DOHH2 (cell line): ENCODE results near the gene ADGRF3.

Source experiments
- H3F3A ChIP-seq: fragments of 200-600 bp; sonication (generic), shearing (Covaris generic); 2 replicates; pipeline ENCODE4 v1.6.0; 2016; ENCODE audit warnings: antibody characterized with exemption, mild to moderate bottlenecking; ENCODE audit not compliant: control insufficient read depth, insufficient read depth
- H3K27ac ChIP-seq: fragments of 200-600 bp; sonication (generic); 2 replicates; pipeline ENCODE4 v1.5.1; 2014; ENCODE audit warnings: low read depth, mild to moderate bottlenecking, low read length, moderate library complexity
- H3K27me3 ChIP-seq: fragments of 200-600 bp; sonication (generic); 2 replicates; pipeline ENCODE4 v1.6.1; 2014; ENCODE audit warnings: mild to moderate bottlenecking, low read length, mixed read lengths; ENCODE audit not compliant: control insufficient read depth
- H3K36me3 ChIP-seq: fragments of 200-600 bp; sonication (generic); 2 replicates; pipeline ENCODE4 v1.6.1; 2014; ENCODE audit warnings: mild to moderate bottlenecking, low read length, moderate library complexity, mixed read lengths; ENCODE audit not compliant: control insufficient read depth
- H3K4me1 ChIP-seq: fragments of 200-600 bp; sonication (generic); 2 replicates; pipeline ENCODE4 v1.6.1; 2014; ENCODE audit warnings: mild to moderate bottlenecking, low read length, mixed read lengths; ENCODE audit not compliant: control insufficient read depth
- H3K4me2 ChIP-seq: fragments of 200-600 bp; sonication (generic); 2 replicates; pipeline ENCODE4 v1.6.0; 2014; ENCODE audit warnings: mild to moderate bottlenecking, low read length, moderate library complexity
- H3K4me3 ChIP-seq: fragments of 200-600 bp; sonication (generic); 2 replicates; pipeline ENCODE4 v1.5.1; 2014; ENCODE audit warnings: mild to moderate bottlenecking, low read length, mixed read lengths
- H3K79me2 ChIP-seq: fragments of 200-600 bp; sonication (generic); 2 replicates; pipeline ENCODE4 v1.6.1; 2014; ENCODE audit warnings: mild to moderate bottlenecking, low read length, mixed read lengths; ENCODE audit not compliant: control insufficient read depth
- H3K9me2 ChIP-seq: fragments of 200-600 bp; sonication (generic); replicated peaks from 2 replicates; pipeline ENCODE4 v1.6.1; 2014; ENCODE audit warnings: mild to moderate bottlenecking, low read length, mixed read lengths; ENCODE audit not compliant: control insufficient read depth
- H3K9me3 ChIP-seq: fragments of 200-600 bp; sonication (generic); 2 replicates; pipeline ENCODE4 v1.6.1; 2014; ENCODE audit warnings: antibody characterized with exemption, low read length, mixed read lengths; ENCODE audit not compliant: control insufficient read depth, insufficient read depth
- H4K20me1 ChIP-seq: fragments of 200-600 bp; sonication (generic); 2 replicates; pipeline ENCODE4 v1.6.0; 2014; ENCODE audit warnings: low read depth, mild to moderate bottlenecking, antibody characterized with exemption, low read length, moderate library complexity; ENCODE audit not compliant: control insufficient read depth, insufficient read depth
- EZH2phosphoT487 ChIP-seq: fragments of 200-600 bp; sonication (generic); IDR thresholded peaks from 2 replicates; pipeline ENCODE4 v1.6.1; 2017; ENCODE audit warnings: borderline replicate concordance, mild to moderate bottlenecking, antibody characterized with exemption, low read length, moderate library complexity, mixed read lengths
- TF ChIP-seq, protein P1 (sequence below): fragments of 200-600 bp; sonication (generic); IDR thresholded peaks from one replicate; pipeline ENCODE4 v1.5.1; 2014; ENCODE audit warnings: antibody characterized with exemption, mild to moderate bottlenecking, low read depth, low read length; ENCODE audit not compliant: poor library complexity, severe bottlenecking

Gene ADGRF3

DNA sequence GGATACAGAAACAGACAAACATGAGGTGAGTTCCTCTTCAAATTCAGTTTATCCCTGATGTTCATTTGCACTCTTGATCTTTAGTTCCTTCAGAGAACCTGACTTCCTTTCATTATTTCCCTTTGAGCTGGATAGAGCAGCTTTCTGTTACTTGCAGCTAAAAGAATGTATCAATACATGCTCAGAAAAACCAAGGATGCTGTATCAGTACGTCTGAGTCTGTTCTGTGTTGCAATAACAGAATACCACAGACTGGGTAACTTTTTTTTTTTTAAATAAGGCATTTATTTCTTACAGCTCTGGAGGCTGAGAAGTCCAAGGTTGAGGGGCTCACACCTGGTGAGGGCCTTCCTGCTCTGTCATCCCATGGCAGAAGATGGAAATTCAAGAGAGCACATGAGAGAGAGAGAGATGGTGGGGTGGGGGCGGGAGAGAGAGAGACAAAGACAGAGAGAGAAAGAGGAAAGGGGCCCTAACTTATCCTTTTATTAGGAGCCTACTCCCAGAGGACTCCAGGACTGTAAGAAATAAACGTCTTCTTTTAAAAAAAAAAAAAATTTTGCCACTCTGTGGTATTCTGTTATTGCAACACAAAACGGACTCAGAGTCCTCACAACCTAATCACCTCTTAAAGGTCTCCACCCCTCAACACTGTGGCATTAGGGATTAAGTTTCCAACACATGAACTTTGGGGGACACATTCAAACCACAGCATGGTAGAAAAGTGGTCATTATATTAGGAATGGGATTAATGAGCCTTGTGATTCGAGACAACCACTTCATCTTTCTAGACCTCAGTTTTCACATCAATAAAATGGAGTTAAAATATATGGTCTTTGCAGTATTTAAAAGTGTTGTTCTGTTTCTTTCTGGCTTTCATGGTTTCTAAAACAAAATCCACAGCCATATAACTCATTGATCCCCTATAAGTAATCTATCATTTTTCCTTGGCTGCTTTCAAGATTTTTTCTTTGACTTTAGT, 19.0 kb downstream of the ADGRF3 start:
- H4K20me1 ChIP-seq, result no peaks in the 10 kb centered on the region
- no peaks in the 10 kb centered on the region for H3K9me3 ChIP-seq
- no peaks in the 10 kb centered on the region for H3K79me2 ChIP-seq
- H3K9me2 ChIP-seq, result no peaks in the 10 kb centered on the region
- peaks cover 3% of the 10 kb centered on the region; the same call in 1 of the 2 replicates for H3K4me1 ChIP-seq
- H3F3A ChIP-seq, result no peaks in the 10 kb centered on the region
- 0 out of 2 replicates have a peak, but pooled peaks cover 5% of the 10 kb centered on the region for H3K27me3 ChIP-seq
- TF ChIP-seq, protein P1, sequence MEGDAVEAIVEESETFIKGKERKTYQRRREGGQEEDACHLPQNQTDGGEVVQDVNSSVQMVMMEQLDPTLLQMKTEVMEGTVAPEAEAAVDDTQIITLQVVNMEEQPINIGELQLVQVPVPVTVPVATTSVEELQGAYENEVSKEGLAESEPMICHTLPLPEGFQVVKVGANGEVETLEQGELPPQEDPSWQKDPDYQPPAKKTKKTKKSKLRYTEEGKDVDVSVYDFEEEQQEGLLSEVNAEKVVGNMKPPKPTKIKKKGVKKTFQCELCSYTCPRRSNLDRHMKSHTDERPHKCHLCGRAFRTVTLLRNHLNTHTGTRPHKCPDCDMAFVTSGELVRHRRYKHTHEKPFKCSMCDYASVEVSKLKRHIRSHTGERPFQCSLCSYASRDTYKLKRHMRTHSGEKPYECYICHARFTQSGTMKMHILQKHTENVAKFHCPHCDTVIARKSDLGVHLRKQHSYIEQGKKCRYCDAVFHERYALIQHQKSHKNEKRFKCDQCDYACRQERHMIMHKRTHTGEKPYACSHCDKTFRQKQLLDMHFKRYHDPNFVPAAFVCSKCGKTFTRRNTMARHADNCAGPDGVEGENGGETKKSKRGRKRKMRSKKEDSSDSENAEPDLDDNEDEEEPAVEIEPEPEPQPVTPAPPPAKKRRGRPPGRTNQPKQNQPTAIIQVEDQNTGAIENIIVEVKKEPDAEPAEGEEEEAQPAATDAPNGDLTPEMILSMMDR, result no peak
- no peak for TF ChIP-seq EZH2phosphoT487
- H3K4me3 ChIP-seq, result no peak overlapping the region
- no peak overlapping the region for H3K4me2 ChIP-seq
- no peak overlapping the region for H3K27ac ChIP-seq
- no peaks in the 10 kb centered on the region for H3K36me3 ChIP-seq

DNA sequence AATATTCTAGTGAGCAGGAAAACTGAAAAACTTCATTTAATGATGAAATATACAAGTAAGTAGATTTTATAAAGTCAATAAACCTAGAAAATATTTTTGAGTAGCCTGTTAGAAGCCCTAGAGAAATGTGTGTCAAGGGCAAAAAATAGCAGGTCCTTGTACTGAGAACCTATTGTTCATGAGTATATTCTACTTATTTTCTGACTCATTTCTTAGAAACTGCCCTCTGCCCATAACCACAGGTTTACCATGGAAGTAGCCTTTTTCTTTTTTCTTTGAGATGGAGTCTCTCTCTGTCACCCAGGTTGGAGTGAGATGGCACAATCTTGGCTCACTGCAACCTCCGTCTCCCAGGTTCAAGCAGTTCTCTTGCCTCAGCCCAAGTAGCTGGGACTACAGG, 20.1 kb downstream of the ADGRF3 start:
- H3K36me3 ChIP-seq, result no peaks in the 10 kb centered on the region
- H3K4me1 ChIP-seq, result peaks cover 3% of the 10 kb centered on the region; the same call in 1 of the 2 replicates
- TF ChIP-seq, protein P1, result no peak
- no peak for TF ChIP-seq EZH2phosphoT487
- no peak overlapping the region for H3K27ac ChIP-seq
- no peaks in the 10 kb centered on the region for H3K9me2 ChIP-seq
- no peaks in the 10 kb centered on the region for H3F3A ChIP-seq
- H3K4me3 ChIP-seq, result no peak overlapping the region
- 0 out of 2 replicates have a peak, but pooled peaks cover 5% of the 10 kb centered on the region for H3K27me3 ChIP-seq
- H3K4me2 ChIP-seq, result no peak overlapping the region
- H3K9me3 ChIP-seq, result no peaks in the 10 kb centered on the region
- H4K20me1 ChIP-seq, result no peaks in the 10 kb centered on the region
- no peaks in the 10 kb centered on the region for H3K79me2 ChIP-seq

DNA sequence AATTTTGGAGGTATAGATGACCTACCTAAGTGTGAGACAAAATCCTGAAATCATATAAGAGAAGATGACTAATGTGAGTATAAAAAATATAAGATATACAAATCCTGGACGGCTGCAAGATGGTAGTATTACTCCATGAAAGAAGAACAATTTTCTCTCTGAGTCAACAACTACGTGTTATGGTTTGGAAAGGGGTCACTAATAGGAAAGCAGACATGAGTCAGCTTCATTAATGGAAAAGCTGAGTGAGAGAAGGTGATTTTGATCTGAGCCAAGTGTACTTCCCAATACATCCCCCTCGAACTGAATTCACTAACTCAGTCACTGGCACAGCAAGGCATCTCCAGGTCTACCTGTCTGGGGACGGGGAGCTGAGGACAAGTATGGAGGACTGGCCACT, 20.7 kb downstream of the ADGRF3 start:
- H3K4me1 ChIP-seq, result peaks cover 3% of the 10 kb centered on the region; the same call in 1 of the 2 replicates
- H3K79me2 ChIP-seq, result no peaks in the 10 kb centered on the region
- H3F3A ChIP-seq, result no peaks in the 10 kb centered on the region
- TF ChIP-seq, protein P1, result no peak
- TF ChIP-seq EZH2phosphoT487, result no peak
- H3K9me3 ChIP-seq, result no peaks in the 10 kb centered on the region
- no peak overlapping the region for H3K4me3 ChIP-seq
- no peak overlapping the region for H3K27ac ChIP-seq
- H3K9me2 ChIP-seq, result no peaks in the 10 kb centered on the region
- H3K36me3 ChIP-seq, result no peaks in the 10 kb centered on the region
- no peaks in the 10 kb centered on the region for H4K20me1 ChIP-seq
- H3K4me2 ChIP-seq, result no peak overlapping the region
- H3K27me3 ChIP-seq, result peaks cover 7% of the 10 kb centered on the region; the same call in 1 of the 2 replicates
